Body of pancreas (tissue), 4 donors: ENCODE measurements around the gene LIX1L.

Experiments
- CTCF ChIP-seq, 7 experiments: fragments of 450-650 bp in 4 of 7; fragments of 200-600 bp in 3 of 7; sonication (generic) in 3 of 7; IDR thresholded peaks; one replicate each; pipeline ENCODE4 v1.5.1; 2016 to 2019; ENCODE audit warnings: antibody characterized with exemption in 7 of 7
- POLR2A ChIP-seq, 3 donors: fragments of 450-650 bp; IDR thresholded peaks; one replicate each; pipeline ENCODE4 v1.6.1; 2016; ENCODE audit warnings: antibody characterized with exemption in 3 of 3, mild to moderate bottlenecking in 2 of 3

- TF ChIP-seq CTCF (IDR thresholded peaks at IDR 0.05) (no peak), POLR2A (IDR thresholded peaks at IDR 0.05) (no peak)
Observed at GRCh38 chr1:145975216-145975615, 17.4 kb upstream of the LIX1L start.
